Gastroesophageal sphincter (tissue), 3 donors: ENCODE measurements around the gene L3MBTL4.

ENCODE experiments used
- POLR2AphosphoS5 ChIP-seq: sonication (generic); formaldehyde crosslinking; IDR thresholded peaks from one replicate; pipeline ENCODE4 v1.6.1; 2017; ENCODE audit warnings: antibody characterized with exemption
- TF ChIP-seq, protein P1 (sequence below), 4 experiments: fragments of 200-600 bp in 2 of 4; fragments of 450-650 bp in 2 of 4; sonication (generic) in 1 of 4; IDR thresholded peaks; one replicate each; pipeline ENCODE4 v1.5.1; 2017 to 2019; ENCODE audit warnings: antibody characterized with exemption in 4 of 4, mild to moderate bottlenecking in 2 of 4, moderate library complexity in 2 of 4

DNA sequence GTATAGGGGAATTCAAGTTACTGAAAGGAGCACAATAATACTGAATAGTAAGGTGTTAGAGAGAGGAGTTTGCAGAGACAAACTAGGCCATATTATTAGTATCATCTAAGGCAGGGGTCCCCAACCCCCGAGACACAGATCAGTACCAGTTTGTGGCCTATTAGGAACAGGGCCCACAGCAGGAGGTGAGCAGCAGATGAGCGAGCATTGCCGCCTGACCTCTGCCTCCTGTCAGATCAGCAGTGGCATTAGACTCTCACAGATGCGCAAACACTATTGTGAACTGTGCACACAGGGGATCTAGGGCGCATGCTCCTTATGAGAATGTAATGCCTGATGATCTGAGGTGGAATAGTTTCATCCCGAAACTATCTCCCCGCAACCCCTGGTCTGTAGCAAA lies 477.6 kb downstream of the L3MBTL4 start:
- TF ChIP-seq, protein P1, sequence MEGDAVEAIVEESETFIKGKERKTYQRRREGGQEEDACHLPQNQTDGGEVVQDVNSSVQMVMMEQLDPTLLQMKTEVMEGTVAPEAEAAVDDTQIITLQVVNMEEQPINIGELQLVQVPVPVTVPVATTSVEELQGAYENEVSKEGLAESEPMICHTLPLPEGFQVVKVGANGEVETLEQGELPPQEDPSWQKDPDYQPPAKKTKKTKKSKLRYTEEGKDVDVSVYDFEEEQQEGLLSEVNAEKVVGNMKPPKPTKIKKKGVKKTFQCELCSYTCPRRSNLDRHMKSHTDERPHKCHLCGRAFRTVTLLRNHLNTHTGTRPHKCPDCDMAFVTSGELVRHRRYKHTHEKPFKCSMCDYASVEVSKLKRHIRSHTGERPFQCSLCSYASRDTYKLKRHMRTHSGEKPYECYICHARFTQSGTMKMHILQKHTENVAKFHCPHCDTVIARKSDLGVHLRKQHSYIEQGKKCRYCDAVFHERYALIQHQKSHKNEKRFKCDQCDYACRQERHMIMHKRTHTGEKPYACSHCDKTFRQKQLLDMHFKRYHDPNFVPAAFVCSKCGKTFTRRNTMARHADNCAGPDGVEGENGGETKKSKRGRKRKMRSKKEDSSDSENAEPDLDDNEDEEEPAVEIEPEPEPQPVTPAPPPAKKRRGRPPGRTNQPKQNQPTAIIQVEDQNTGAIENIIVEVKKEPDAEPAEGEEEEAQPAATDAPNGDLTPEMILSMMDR (IDR thresholded peaks at IDR 0.05) = no peak
- TF ChIP-seq POLR2AphosphoS5 = no peak
